DND-41 (cell line): Measurements from ENCODE around the gene RNLS.

Source experiments
- ATAC-seq: fragments of 200-7000 bp; cut with Tn5 transposase; 3 replicates; pipeline ENCODE4 v1.9.1; 2021; ENCODE audit warnings: low read depth; ENCODE audit not compliant: insufficient read depth
- DNase-seq: peaks from one replicate; pipeline ENCODE4 v3.0.0-alpha.2; 2020
- H2AFZ ChIP-seq: 2 replicates; pipeline ENCODE4 v1.6.0; 2012; ENCODE audit warnings: low read depth, low read length
- H3K27ac ChIP-seq: 2 replicates; pipeline ENCODE4 v1.5.1; 2012; ENCODE audit warnings: low read length, inconsistent platforms
- H3K27me3 ChIP-seq: fragments of 200-600 bp; sonication (generic); 2 replicates; pipeline ENCODE4 v1.6.0; 2012; ENCODE audit warnings: low read length, mild to moderate bottlenecking, inconsistent platforms; ENCODE audit not compliant: insufficient read depth, poor library complexity
- H3K36me3 ChIP-seq: 2 replicates; pipeline ENCODE4 v1.5.1; 2012; ENCODE audit warnings: low read length, inconsistent platforms; ENCODE audit not compliant: insufficient read depth
- H3K4me1 ChIP-seq: 2 replicates; pipeline ENCODE4 v1.5.1; 2012; ENCODE audit warnings: mild to moderate bottlenecking, low read length; ENCODE audit not compliant: insufficient read depth
- H3K4me2 ChIP-seq: 2 replicates; pipeline ENCODE4 v1.6.0; 2012; ENCODE audit warnings: mild to moderate bottlenecking, moderate library complexity, low read length, inconsistent platforms; ENCODE audit not compliant: insufficient read depth
- H3K4me3 ChIP-seq, 2 experiments: fragments of 200-600 bp in 1 of 2; shearing (Covaris generic) in 1 of 2; 2 replicates each; pipeline ENCODE4 v1.5.1; 2012 to 2016; ENCODE audit warnings: inconsistent platforms in 2 of 2, low read length in 2 of 2, mild to moderate bottlenecking in 2 of 2, low read depth in 1 of 2, moderate library complexity in 1 of 2
- H3K79me2 ChIP-seq: 2 replicates; pipeline ENCODE4 v1.6.0; 2012; ENCODE audit warnings: low read length, inconsistent platforms; ENCODE audit not compliant: insufficient read depth
- H3K9ac ChIP-seq: 2 replicates; pipeline ENCODE4 v1.6.0; 2012; ENCODE audit warnings: low read depth, mild to moderate bottlenecking, inconsistent platforms, low read length, moderate library complexity
- H3K9me3 ChIP-seq: 2 replicates; pipeline ENCODE4 v1.5.1; 2012; ENCODE audit warnings: low read length, moderate library complexity, mild to moderate bottlenecking, inconsistent platforms; ENCODE audit not compliant: insufficient read depth, severe bottlenecking
- H4K20me1 ChIP-seq: 2 replicates; pipeline ENCODE4 v1.6.0; 2012; ENCODE audit warnings: low read length; ENCODE audit not compliant: insufficient read depth
- EZH2 ChIP-seq: IDR thresholded peaks from 3 replicates; pipeline ENCODE4 v1.6.1; 2012; ENCODE audit warnings: borderline replicate concordance, low read depth, mild to moderate bottlenecking, moderate library complexity, low read length, inconsistent platforms; ENCODE audit not compliant: severe bottlenecking
- TF ChIP-seq, protein P1 (sequence below): IDR thresholded peaks from 2 replicates; pipeline ENCODE4 v1.5.1; 2012; ENCODE audit warnings: borderline replicate concordance, low read length, moderate library complexity, mild to moderate bottlenecking; ENCODE audit not compliant: poor library complexity, severe bottlenecking; ENCODE audit errors: extremely low read depth

The RNLS gene

GRCh38 chr10:88261152-88261551 is 322.0 kb downstream of the RNLS start:
- no peaks in the 10 kb centered on the region for H3K27me3 ChIP-seq
- H3K9me3 ChIP-seq, result no peaks in the 10 kb centered on the region
- H3K36me3 ChIP-seq, result no peaks in the 10 kb centered on the region
- H3K4me1 ChIP-seq, result peaks cover 8% of the 10 kb centered on the region
- TF ChIP-seq, protein P1, sequence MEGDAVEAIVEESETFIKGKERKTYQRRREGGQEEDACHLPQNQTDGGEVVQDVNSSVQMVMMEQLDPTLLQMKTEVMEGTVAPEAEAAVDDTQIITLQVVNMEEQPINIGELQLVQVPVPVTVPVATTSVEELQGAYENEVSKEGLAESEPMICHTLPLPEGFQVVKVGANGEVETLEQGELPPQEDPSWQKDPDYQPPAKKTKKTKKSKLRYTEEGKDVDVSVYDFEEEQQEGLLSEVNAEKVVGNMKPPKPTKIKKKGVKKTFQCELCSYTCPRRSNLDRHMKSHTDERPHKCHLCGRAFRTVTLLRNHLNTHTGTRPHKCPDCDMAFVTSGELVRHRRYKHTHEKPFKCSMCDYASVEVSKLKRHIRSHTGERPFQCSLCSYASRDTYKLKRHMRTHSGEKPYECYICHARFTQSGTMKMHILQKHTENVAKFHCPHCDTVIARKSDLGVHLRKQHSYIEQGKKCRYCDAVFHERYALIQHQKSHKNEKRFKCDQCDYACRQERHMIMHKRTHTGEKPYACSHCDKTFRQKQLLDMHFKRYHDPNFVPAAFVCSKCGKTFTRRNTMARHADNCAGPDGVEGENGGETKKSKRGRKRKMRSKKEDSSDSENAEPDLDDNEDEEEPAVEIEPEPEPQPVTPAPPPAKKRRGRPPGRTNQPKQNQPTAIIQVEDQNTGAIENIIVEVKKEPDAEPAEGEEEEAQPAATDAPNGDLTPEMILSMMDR, result no peak
- TF ChIP-seq EZH2, result no peak
- no peak overlapping the region for H3K4me3 ChIP-seq
- H2AFZ ChIP-seq, result no peak overlapping the region
- H3K4me2 ChIP-seq, result no peak overlapping the region
- H3K79me2 ChIP-seq, result no peaks in the 10 kb centered on the region
- DNase-seq (no peak), ATAC-seq (no peak)
- no peak overlapping the region for H3K27ac ChIP-seq
- H3K9ac ChIP-seq, result no peak overlapping the region
- H4K20me1 ChIP-seq, result no peaks in the 10 kb centered on the region

DNA sequence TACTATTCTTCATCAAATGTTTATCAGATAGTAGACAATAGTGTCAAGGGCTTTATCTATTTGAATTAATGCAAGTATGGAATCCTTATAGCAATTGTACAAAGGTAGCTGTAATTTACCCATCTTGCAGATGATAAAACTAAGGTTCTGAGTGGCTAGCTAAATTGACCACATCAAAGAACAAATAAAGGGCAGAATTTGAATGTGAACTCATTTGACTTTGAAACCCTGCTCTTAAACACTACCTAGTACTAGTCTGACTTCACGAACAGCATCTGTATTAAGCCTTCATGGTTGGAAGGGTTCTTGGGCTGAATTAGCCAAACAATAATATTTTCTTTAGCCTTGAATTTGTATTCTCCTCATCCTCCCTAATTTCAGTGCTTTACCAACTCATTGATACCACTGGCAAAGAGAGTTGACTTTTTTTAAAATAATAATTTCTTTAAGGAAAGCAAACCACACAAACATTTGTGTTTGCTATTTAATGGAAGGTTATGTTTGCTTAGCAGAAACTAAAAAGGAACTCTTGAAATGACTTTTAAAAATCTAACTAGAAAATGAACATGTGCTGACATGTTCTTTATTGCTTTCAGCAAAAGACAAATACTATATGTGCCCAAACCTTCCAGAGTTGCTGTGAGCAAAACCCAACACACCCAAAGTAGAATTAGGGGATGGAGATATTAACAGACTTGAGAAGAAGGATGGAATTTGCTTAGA is 322.6 kb downstream of the RNLS start:
- DNase-seq (no peak), ATAC-seq (no peak)
- no peaks in the 10 kb centered on the region for H3K9me3 ChIP-seq
- H2AFZ ChIP-seq, result no peak overlapping the region
- no peak overlapping the region for H3K27ac ChIP-seq
- H3K9ac ChIP-seq, result no peak overlapping the region
- H4K20me1 ChIP-seq, result no peaks in the 10 kb centered on the region
- 0 out of 2 replicates have a peak, but pooled peaks cover 4% of the 10 kb centered on the region for H3K4me1 ChIP-seq
- no peaks in the 10 kb centered on the region for H3K79me2 ChIP-seq
- no peaks in the 10 kb centered on the region for H3K27me3 ChIP-seq
- no peak overlapping the region for H3K4me2 ChIP-seq
- TF ChIP-seq, protein P1, result no peak
- no peak for TF ChIP-seq EZH2
- no peak overlapping the region for H3K4me3 ChIP-seq
- no peaks in the 10 kb centered on the region for H3K36me3 ChIP-seq

DNA sequence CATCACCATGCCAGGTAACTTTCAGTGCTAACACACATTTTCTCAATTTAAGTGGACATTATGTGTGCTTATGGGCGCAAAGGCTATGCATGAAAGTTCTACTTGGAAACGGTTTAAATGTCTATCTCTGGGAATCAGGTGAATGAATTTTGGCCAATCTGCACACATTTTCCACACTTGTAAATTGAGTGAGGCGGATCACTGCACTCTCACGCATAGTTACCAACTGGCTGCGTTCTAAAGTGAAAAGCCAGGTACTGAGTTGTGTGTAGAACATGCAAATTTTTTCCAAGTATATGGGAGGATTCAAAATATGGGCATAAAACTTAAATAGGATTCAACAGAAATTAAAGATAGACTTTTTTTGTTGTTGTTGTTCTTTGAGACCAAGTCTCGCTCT is 323.7 kb downstream of the RNLS start:
- DNase-seq (no peak), ATAC-seq (no peak)

More for the DNA sequence above, 323.7 kb downstream of the RNLS start:
- no peak overlapping the region for H3K9ac ChIP-seq
- peaks cover 7% of the 10 kb centered on the region; the same call in 1 of the 2 replicates for H3K4me1 ChIP-seq
- no peak overlapping the region for H3K4me2 ChIP-seq
- no peaks in the 10 kb centered on the region for H3K36me3 ChIP-seq
- H4K20me1 ChIP-seq, result no peaks in the 10 kb centered on the region
- no peak overlapping the region for H3K4me3 ChIP-seq
- no peaks in the 10 kb centered on the region for H3K9me3 ChIP-seq
- no peaks in the 10 kb centered on the region for H3K27me3 ChIP-seq
- TF ChIP-seq, protein P1, result no peak
- no peak for TF ChIP-seq EZH2
- no peaks in the 10 kb centered on the region for H3K79me2 ChIP-seq
- no peak overlapping the region for H3K27ac ChIP-seq
- H2AFZ ChIP-seq, result no peak overlapping the region
